ENCODE results near the gene WDR82. TPM values are rescaled to one million over a fixed set of nuclear protein-coding genes. Genes with fewer than 3 reads are reported as not detected.

Gene WDR82
- 39.5 and 46.7 TPM in 2 replicates for total RNA-seq (2012; rRNA removed)

- H3K4me2 ChIP-seq (ENCODE audit: low read length) = peak within 1 kb of the TSS; percentile 89
- H3K36me3 ChIP-seq (ENCODE audit: insufficient read depth, low read length) = peaks cover 9% of the 10 kb centered on the region
- H3K4me3 ChIP-seq (ENCODE audit: low read length) = peak within 1 kb of the TSS; percentile 99
- H3K4me1 ChIP-seq (ENCODE audit: control insufficient read depth, insufficient read depth, low read length) = peaks cover 31% of the 10 kb centered on the region
- H3K27me3 ChIP-seq (ENCODE audit: control insufficient read depth, insufficient read depth, low read length) = no peaks in the 10 kb centered on the region
- H3K9ac ChIP-seq (ENCODE audit: low read depth, low read length) = peak within 1 kb of the TSS; percentile 97
- H3K9me3 ChIP-seq (replicated peaks; ENCODE audit: low read length) = no peaks in the 10 kb centered on the region
Observed at GRCh38 chr3:52278510-52279069, at the start of gene WDR82. Gene WDR82, minus strand, starts transcription at chr3:52278649. Its CDS starts 288 bp downstream, at chr3:52278361.

- Histone ChIP-seq H3K9ac (ENCODE audit: low read depth, low read length) (no peak overlapping the region), H3K36me3 (ENCODE audit: insufficient read depth, low read length) (no peaks in the 10 kb centered on the region), H3K27me3 (ENCODE audit: control insufficient read depth, insufficient read depth, low read length) (no peaks in the 10 kb centered on the region), H3K4me1 (ENCODE audit: control insufficient read depth, insufficient read depth, low read length) (no peaks in the 10 kb centered on the region), H3K4me2 (ENCODE audit: low read length) (no peak overlapping the region), H3K9me3 (replicated peaks; ENCODE audit: low read length) (no peaks in the 10 kb centered on the region), H3K4me3 (ENCODE audit: low read length) (no peak overlapping the region)
Observed at GRCh38 chr3:52327486-52328290, 49.2 kb upstream of the WDR82 start.

GRCh38 chr3:52326976-52327375 lies 48.5 kb upstream of the WDR82 start:
- H3K27me3 ChIP-seq (ENCODE audit: control insufficient read depth, insufficient read depth, low read length) = no peaks in the 10 kb centered on the region
- no peak overlapping the region for H3K4me2 ChIP-seq (ENCODE audit: low read length)
- no peaks in the 10 kb centered on the region for H3K9me3 ChIP-seq (replicated peaks; ENCODE audit: low read length)
- H3K9ac ChIP-seq (ENCODE audit: low read depth, low read length) = no peak overlapping the region
- H3K4me3 ChIP-seq (ENCODE audit: low read length) = no peak overlapping the region
- H3K4me1 ChIP-seq (ENCODE audit: control insufficient read depth, insufficient read depth, low read length) = no peaks in the 10 kb centered on the region
- H3K36me3 ChIP-seq (ENCODE audit: insufficient read depth, low read length) = no peaks in the 10 kb centered on the region

DNA sequence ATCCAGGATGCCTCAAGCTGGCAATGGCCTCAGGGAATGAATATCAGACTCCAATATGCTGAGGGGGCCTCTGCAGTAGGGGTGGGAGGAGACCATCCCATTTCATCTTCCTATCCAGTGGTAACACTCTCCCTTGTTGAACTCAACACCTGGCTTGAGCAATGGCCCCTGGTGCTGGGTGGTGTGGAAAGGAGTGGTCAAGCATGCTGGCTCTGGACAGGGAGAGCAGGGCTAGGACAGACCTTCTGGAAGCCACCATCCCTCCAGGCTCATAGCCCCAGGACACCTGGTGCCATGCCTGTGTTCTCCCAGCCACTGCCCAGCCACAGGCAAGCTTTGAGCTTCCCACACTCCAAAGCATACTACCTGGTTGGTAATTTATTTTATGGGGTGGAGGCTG lies 47.2 kb upstream of the WDR82 start:
- no peaks in the 10 kb centered on the region for H3K9me3 ChIP-seq (replicated peaks; ENCODE audit: low read length)
- no peaks in the 10 kb centered on the region for H3K27me3 ChIP-seq (ENCODE audit: control insufficient read depth, insufficient read depth, low read length)
- no peaks in the 10 kb centered on the region for H3K4me1 ChIP-seq (ENCODE audit: control insufficient read depth, insufficient read depth, low read length)
- H3K36me3 ChIP-seq (ENCODE audit: insufficient read depth, low read length) = no peaks in the 10 kb centered on the region
- no peak overlapping the region for H3K4me2 ChIP-seq (ENCODE audit: low read length)
- no peak overlapping the region for H3K4me3 ChIP-seq (ENCODE audit: low read length)
- no peak overlapping the region for H3K9ac ChIP-seq (ENCODE audit: low read depth, low read length)

DNA sequence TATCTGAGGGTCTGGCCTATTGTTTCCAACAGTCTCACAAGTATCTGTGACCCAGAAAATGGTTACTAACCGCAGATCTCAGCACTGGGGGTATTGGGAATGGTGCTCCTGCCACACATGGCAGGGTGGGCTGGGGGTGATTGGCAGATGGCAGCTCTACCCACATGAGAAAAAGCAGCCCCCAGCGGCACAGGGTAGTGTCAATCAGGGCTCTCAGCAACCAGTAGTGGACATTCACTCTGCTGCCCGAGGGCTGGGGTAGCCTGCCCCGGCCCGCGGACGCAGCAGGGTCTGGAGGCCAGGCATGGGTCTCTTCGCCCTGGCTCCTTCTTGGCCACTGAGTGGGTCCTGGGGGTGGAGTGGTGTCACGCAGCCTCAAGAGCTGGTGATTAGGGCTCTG lies 46.2 kb upstream of the WDR82 start:
- H3K4me2 ChIP-seq (ENCODE audit: low read length) = no peak overlapping the region

DNA sequence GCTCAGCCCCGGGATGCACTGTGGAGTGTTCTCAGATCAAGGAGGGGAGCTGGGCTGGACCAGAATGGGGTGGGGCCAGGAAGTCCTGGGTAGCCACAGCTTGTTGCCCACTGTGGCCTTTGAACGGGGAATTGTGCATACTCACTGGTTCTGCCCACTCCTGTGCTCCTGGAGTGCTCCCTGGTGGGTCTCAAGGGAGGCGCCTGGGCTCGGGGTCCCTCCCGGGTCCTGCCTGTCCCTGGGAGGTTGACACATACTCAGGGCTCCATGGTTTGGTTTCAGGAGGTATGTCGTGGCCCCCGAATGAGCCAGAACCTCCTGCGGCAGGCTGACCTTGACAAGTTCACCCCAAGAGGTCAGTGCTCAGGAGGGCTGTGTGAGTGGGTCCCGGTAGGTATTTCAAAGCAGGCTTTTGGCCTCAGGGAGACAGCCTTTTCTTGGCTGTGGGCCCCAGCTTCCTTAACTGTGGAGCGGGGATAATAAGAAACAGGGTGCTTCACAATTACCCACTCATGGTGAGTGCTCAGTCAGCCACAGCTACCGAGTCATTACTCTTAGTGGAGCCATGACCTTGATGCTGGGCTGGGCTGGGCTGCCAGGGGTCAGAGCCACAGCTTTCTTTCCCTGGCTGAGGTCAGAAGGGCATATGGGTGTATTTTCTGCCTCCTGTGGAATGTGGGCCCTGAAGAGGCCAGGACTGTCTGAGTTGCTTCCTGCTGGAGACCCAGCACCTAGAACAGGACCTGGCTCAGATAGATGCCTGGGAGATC lies 45.3 kb upstream of the WDR82 start:
- no peak overlapping the region for H3K4me3 ChIP-seq (ENCODE audit: low read length)
- peaks cover 2% of the 10 kb centered on the region for H3K27me3 ChIP-seq (ENCODE audit: control insufficient read depth, insufficient read depth, low read length)
- H3K9ac ChIP-seq (ENCODE audit: low read depth, low read length) = no peak overlapping the region
- no peaks in the 10 kb centered on the region for H3K4me1 ChIP-seq (ENCODE audit: control insufficient read depth, insufficient read depth, low read length)
- no peaks in the 10 kb centered on the region for H3K9me3 ChIP-seq (replicated peaks; ENCODE audit: low read length)
- H3K36me3 ChIP-seq (ENCODE audit: insufficient read depth, low read length) = no peaks in the 10 kb centered on the region
- H3K4me2 ChIP-seq (ENCODE audit: low read length) = no peak overlapping the region

More for the DNA sequence above, 46.2 kb upstream of the WDR82 start:
- Histone ChIP-seq H3K9ac (ENCODE audit: low read depth, low read length) (no peak overlapping the region), H3K36me3 (ENCODE audit: insufficient read depth, low read length) (no peaks in the 10 kb centered on the region), H3K9me3 (replicated peaks; ENCODE audit: low read length) (no peaks in the 10 kb centered on the region), H3K27me3 (ENCODE audit: control insufficient read depth, insufficient read depth, low read length) (no peaks in the 10 kb centered on the region), H3K4me1 (ENCODE audit: control insufficient read depth, insufficient read depth, low read length) (no peaks in the 10 kb centered on the region), H3K4me3 (ENCODE audit: low read length) (no peak overlapping the region)

DNA sequence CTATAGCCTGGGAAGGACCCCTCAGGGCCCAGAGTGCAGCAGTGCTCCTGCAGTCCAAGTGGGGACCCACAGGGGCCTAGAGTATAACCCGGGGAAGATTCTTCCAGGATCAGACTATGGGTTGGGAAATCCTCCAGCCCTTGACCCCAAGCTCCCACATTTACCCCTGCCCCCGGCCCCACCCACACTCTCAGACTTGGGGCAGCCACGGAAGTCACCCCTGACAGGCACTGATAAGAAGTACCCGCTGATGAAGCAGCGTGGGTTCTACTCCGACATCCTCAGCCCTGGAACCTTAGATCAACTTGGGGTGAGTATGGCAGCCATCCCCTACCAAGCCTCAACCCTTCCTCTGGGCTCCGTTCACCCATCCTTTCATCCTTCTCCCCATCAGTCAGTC lies 44.0 kb upstream of the WDR82 start:
- H3K4me3 ChIP-seq (ENCODE audit: low read length) = no peak overlapping the region
- no peaks in the 10 kb centered on the region for H3K4me1 ChIP-seq (ENCODE audit: control insufficient read depth, insufficient read depth, low read length)
- H3K9ac ChIP-seq (ENCODE audit: low read depth, low read length) = no peak overlapping the region
- peaks cover 9% of the 10 kb centered on the region for H3K27me3 ChIP-seq (ENCODE audit: control insufficient read depth, insufficient read depth, low read length)
- no peaks in the 10 kb centered on the region for H3K36me3 ChIP-seq (ENCODE audit: insufficient read depth, low read length)
- H3K4me2 ChIP-seq (ENCODE audit: low read length) = no peak overlapping the region
- no peaks in the 10 kb centered on the region for H3K9me3 ChIP-seq (replicated peaks; ENCODE audit: low read length)

DNA sequence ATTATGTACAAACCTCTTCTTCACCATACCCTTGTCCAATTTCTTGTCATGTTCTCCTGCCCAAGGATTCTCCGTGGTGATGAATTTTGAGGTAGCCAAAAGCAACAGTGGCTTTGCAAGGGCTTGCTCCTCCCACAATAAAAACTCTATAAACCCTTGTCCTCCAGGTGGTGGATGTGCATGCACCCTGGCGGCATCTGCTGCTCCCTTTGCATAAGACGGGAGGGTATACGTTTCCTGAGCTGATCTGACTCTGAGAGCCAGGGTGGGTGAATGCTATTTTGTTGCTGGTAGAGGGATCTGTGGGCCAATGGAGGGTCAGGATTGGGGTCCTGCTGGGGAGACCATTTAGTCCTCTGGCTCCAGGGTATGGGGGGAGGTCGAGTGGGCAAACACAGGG lies 43.0 kb upstream of the WDR82 start:
- Histone ChIP-seq H3K27me3 (ENCODE audit: control insufficient read depth, insufficient read depth, low read length) (peaks cover 9% of the 10 kb centered on the region), H3K36me3 (ENCODE audit: insufficient read depth, low read length) (no peaks in the 10 kb centered on the region), H3K9ac (ENCODE audit: low read depth, low read length) (no peak overlapping the region), H3K9me3 (replicated peaks; ENCODE audit: low read length) (no peaks in the 10 kb centered on the region), H3K4me1 (ENCODE audit: control insufficient read depth, insufficient read depth, low read length) (no peaks in the 10 kb centered on the region), H3K4me3 (ENCODE audit: low read length) (no peak overlapping the region), H3K4me2 (ENCODE audit: low read length) (no peak overlapping the region)

- Histone ChIP-seq H3K36me3 (ENCODE audit: insufficient read depth, low read length) (no peaks in the 10 kb centered on the region), H3K4me3 (ENCODE audit: low read length) (no peak overlapping the region), H3K9me3 (replicated peaks; ENCODE audit: low read length) (no peaks in the 10 kb centered on the region), H3K4me2 (ENCODE audit: low read length) (no peak overlapping the region), H3K27me3 (ENCODE audit: control insufficient read depth, insufficient read depth, low read length) (peaks cover 9% of the 10 kb centered on the region), H3K4me1 (ENCODE audit: control insufficient read depth, insufficient read depth, low read length) (no peaks in the 10 kb centered on the region), H3K9ac (ENCODE audit: low read depth, low read length) (no peak overlapping the region)
Observed at GRCh38 chr3:52319921-52320595, 41.6 kb upstream of the WDR82 start.

- Histone ChIP-seq H3K9ac (ENCODE audit: low read depth, low read length) (no peak overlapping the region), H3K27me3 (ENCODE audit: control insufficient read depth, insufficient read depth, low read length) (peaks cover 9% of the 10 kb centered on the region), H3K9me3 (replicated peaks; ENCODE audit: low read length) (no peaks in the 10 kb centered on the region), H3K4me3 (ENCODE audit: low read length) (no peak overlapping the region), H3K36me3 (ENCODE audit: insufficient read depth, low read length) (no peaks in the 10 kb centered on the region), H3K4me1 (ENCODE audit: control insufficient read depth, insufficient read depth, low read length) (peaks cover 15% of the 10 kb centered on the region), H3K4me2 (ENCODE audit: low read length) (no peak overlapping the region)
Observed at GRCh38 chr3:52318186-52318816, 39.9 kb upstream of the WDR82 start.

All from skeletal muscle satellite cell (primary cell).